Fibroblast of skin of right biceps (primary cell): ENCODE results near the gene GRIN1.

ENCODE experiments used
- DNase-seq: peaks from one replicate; pipeline ENCODE4 v3.0.0-alpha.2; 2013

Gene GRIN1

GRCh38 chr9:137166380-137167229 is 27.7 kb downstream of the GRIN1 start:
- DNase-seq = no peak

- no peak for DNase-seq
Observed at GRCh38 chr9:137167277-137167746, 28.4 kb downstream of the GRIN1 start.

GRCh38 chr9:137167747-137168572 is 29.0 kb downstream of the GRIN1 start:
- DNase-seq = no peak

GRCh38 chr9:137168573-137168903 is 29.6 kb downstream of the GRIN1 start:
- no peak for DNase-seq

GRCh38 chr9:137168904-137169856 is 30.2 kb downstream of the GRIN1 start:
- peak; percentile 17 for DNase-seq

GRCh38 chr9:137169896-137170358 is 31.0 kb downstream of the GRIN1 start, which contains the start of gene LRRC26:
Gene LRRC26 (minus strand): TSS chr9:137170051. CDS start chr9:137169943, 108 bp downstream.
- no peak for DNase-seq

GRCh38 chr9:137170486-137171148 is 31.7 kb downstream of the GRIN1 start:
- no peak for DNase-seq

- no peak for DNase-seq
Observed at GRCh38 chr9:137171149-137171900, 32.4 kb downstream of the GRIN1 start.

- DNase-seq = no peak
Observed at GRCh38 chr9:137172901-137173795, 34.2 kb downstream of the GRIN1 start.

GRCh38 chr9:137173796-137174664 is 35.1 kb downstream of the GRIN1 start:
- DNase-seq = no peak

GRCh38 chr9:137174722-137175293 is 35.9 kb downstream of the GRIN1 start:
- no peak for DNase-seq

GRCh38 chr9:137175345-137175961 is 36.5 kb downstream of the GRIN1 start:
- no peak for DNase-seq

GRCh38 chr9:137176302-137177182 is 37.6 kb downstream of the GRIN1 start:
- DNase-seq = peak; percentile 22

GRCh38 chr9:137178201-137178938 is 39.4 kb downstream of the GRIN1 start:
- DNase-seq = no peak

GRCh38 chr9:137178939-137179630 is 40.1 kb downstream of the GRIN1 start:
- no peak for DNase-seq

- no peak for DNase-seq
Observed at GRCh38 chr9:137179761-137180160, 40.8 kb downstream of the GRIN1 start.
